ENCODE measurements around the gene SPAG16. TPM values are rescaled to one million over a fixed set of nuclear protein-coding genes. Genes with fewer than 3 reads are reported as not detected.

Gene SPAG16
- polyA plus RNA-seq, 1 of the 3 experiments (the other 2 are of a cell fraction) = 29.5 TPM

DNA sequence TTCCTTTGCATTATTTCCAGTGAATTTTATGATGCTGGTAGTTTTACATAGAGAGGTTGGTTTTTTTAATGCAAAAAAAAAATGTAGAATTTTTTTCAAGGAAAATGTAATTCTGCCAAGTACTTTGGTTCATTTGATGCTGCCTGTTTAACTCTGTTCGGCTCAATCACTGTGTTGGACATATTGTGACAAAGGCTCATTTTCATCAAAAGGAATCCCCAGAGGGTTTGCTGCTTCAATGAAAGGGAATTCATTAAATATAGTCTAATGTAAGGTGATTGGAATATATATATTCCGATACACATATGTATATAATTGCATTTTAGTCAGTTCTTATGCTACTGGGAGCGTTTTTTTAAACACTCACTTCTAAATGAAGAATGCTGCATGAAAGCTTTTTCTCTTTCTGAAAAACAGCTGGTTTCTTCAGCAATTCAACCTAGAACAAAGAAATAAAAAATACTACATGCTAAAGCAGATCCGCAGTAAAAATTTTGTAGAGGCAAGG, 812.0 kb downstream of the SPAG16 start:
- Histone ChIP-seq H4K20me1 (ENCODE audit: insufficient read depth) (no peaks in the 10 kb centered on the region), H2AFZ (ENCODE audit: low read depth) (0 out of 2 replicates have a peak overlapping the region, but pooled peaks have one; percentile 29), H3K4me2 (no peak overlapping the region), H3K36me3 (replicated peaks in 1 of 2; ENCODE audit: control insufficient read depth in 1 of 2, insufficient read depth in 2 of 2, low read length in 1 of 2) (no peaks in the 10 kb centered on the region), H3F3A (replicated peaks; ENCODE audit: insufficient read depth) (no peaks in the 10 kb centered on the region), H3K9me2 (no peaks in the 10 kb centered on the region), H3K9ac (no peak overlapping the region), H3K79me2 (ENCODE audit: insufficient read depth) (no peaks in the 10 kb centered on the region), H3K9me3 (no peaks in the 10 kb centered on the region), H3K4me1 (ENCODE audit: control insufficient read depth in 1 of 2, insufficient read depth in 2 of 2, low read depth in 1 of 2, low read length in 1 of 2) (no peaks in the 10 kb centered on the region), H3K4me3 (ENCODE audit: low read depth in 2 of 2, low read length in 1 of 2) (no peak overlapping the region), H3K27ac (ENCODE audit: low read depth in 2 of 2, low read length in 1 of 2) (no peak overlapping the region), H3K27me3 (ENCODE audit: insufficient read depth) (no peaks in the 10 kb centered on the region)
- POLR2A ChIA-PET = no interaction called here
- DNase-seq = no peak
- 88% methylated on average over 4 of the region's 4 CpGs for WGBS (ENCODE audit: low lambda C conversion rate)
- CTCF ChIA-PET = no interaction called here
- TF ChIP-seq NRF1 (IDR thresholded peaks at IDR 0.05; ENCODE audit: low read depth, low read length) (no peak), RCOR1 (IDR thresholded peaks at IDR 0.05; ENCODE audit: low read length) (no peak), YY1 (IDR thresholded peaks at IDR 0.05; ENCODE audit: low read depth) (no peak), JUND (IDR thresholded peaks at IDR 0.05) (no peak), USF2 (IDR thresholded peaks at IDR 0.05; ENCODE audit: borderline replicate concordance, low read depth, low read length) (no peak), EZH2phosphoT487 (IDR thresholded peaks at IDR 0.05; ENCODE audit: borderline replicate concordance, low read depth) (no peak), ZBTB33 (IDR thresholded peaks at IDR 0.05; ENCODE audit: borderline replicate concordance, low read depth) (no peak), EP300 (IDR thresholded peaks at IDR 0.05; ENCODE audit: borderline replicate concordance in 1 of 2, low read depth in 1 of 2, low read length in 1 of 2) (no peak), TEAD4 (IDR thresholded peaks at IDR 0.05; ENCODE audit: borderline replicate concordance, insufficient read depth) (no peak), NFIC (IDR thresholded peaks at IDR 0.05; ENCODE audit: borderline replicate concordance) (no peak), PBX3 (IDR thresholded peaks at IDR 0.05) (no peak)
- TF ChIP-seq, protein P1, sequence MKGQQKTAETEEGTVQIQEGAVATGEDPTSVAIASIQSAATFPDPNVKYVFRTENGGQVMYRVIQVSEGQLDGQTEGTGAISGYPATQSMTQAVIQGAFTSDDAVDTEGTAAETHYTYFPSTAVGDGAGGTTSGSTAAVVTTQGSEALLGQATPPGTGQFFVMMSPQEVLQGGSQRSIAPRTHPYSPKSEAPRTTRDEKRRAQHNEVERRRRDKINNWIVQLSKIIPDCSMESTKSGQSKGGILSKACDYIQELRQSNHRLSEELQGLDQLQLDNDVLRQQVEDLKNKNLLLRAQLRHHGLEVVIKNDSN (IDR thresholded peaks at IDR 0.05; ENCODE audit: borderline replicate concordance, low read depth) = no peak

- CTCF ChIA-PET = no interaction called here
- TF ChIP-seq PBX3 (IDR thresholded peaks at IDR 0.05) (no peak), JUND (IDR thresholded peaks at IDR 0.05) (no peak), TAF1 (IDR thresholded peaks at IDR 0.05; ENCODE audit: borderline replicate concordance, low read depth, low read length) (no peak), MEF2A (IDR thresholded peaks at IDR 0.05; ENCODE audit: borderline replicate concordance, low read depth) (no peak), CHD2 (IDR thresholded peaks at IDR 0.05; ENCODE audit: low read length, partially characterized antibody) (no peak)
- 47% methylated on average over 1 of the region's 1 CpG for WGBS (ENCODE audit: low lambda C conversion rate)
Measured at GRCh38 chr2:214098811-214099210, 814.5 kb downstream of the SPAG16 start.

More at GRCh38 chr2:214098811-214099210, 814.5 kb downstream of the SPAG16 start:
- no peaks in the 10 kb centered on the region for H4K20me1 ChIP-seq (ENCODE audit: insufficient read depth)
- H3K9me2 ChIP-seq = no peaks in the 10 kb centered on the region
- H3K9me3 ChIP-seq = no peaks in the 10 kb centered on the region
- H3F3A ChIP-seq (replicated peaks; ENCODE audit: insufficient read depth) = no peaks in the 10 kb centered on the region
- H3K79me2 ChIP-seq (ENCODE audit: insufficient read depth) = no peaks in the 10 kb centered on the region
- no peaks in the 10 kb centered on the region for H3K27me3 ChIP-seq (ENCODE audit: insufficient read depth)
- POLR2A ChIA-PET = no interaction called here
- DNase-seq = no peak
- H3K4me3 ChIP-seq (ENCODE audit: low read depth in 2 of 2, low read length in 1 of 2) = no peak overlapping the region
- H3K9ac ChIP-seq = no peak overlapping the region
- no peak overlapping the region; the same call in 1 of the 2 replicates for H2AFZ ChIP-seq (ENCODE audit: low read depth)
- H3K36me3 ChIP-seq (replicated peaks in 1 of 2; ENCODE audit: control insufficient read depth in 1 of 2, insufficient read depth in 2 of 2, low read length in 1 of 2) = no peaks in the 10 kb centered on the region
- peaks cover 0 to 10% of the 10 kb centered on the region in 2 experiments; a peak in 2 of 4 replicates for H3K4me1 ChIP-seq (ENCODE audit: control insufficient read depth in 1 of 2, insufficient read depth in 2 of 2, low read depth in 1 of 2, low read length in 1 of 2)
- no peak overlapping the region for H3K4me2 ChIP-seq
- no peak overlapping the region for H3K27ac ChIP-seq (ENCODE audit: low read depth in 2 of 2, low read length in 1 of 2)
